ENCODE results near the gene POM121L12.

The POM121L12 gene

GRCh38 chr7:53035499-53036412 is at the start of gene POM121L12:
TSS of gene POM121L12 (plus strand) at chr7:53035633. CDS start at chr7:53035672, 39 bp downstream.
- DNase-seq: no peak

GRCh38 chr7:52992001-52992400 is 43.4 kb upstream of the POM121L12 start:
- DNase-seq: no peak

GRCh38 chr7:52992479-52993162 is 42.8 kb upstream of the POM121L12 start:
- no peak for DNase-seq

- DNase-seq: no peak
These were observed 39.8 kb upstream of the POM121L12 start for GRCh38 chr7:52995676-52996075.

GRCh38 chr7:53001221-53001620 is 34.2 kb upstream of the POM121L12 start:
- no peak for DNase-seq

GRCh38 chr7:53002389-53002788 is 33.0 kb upstream of the POM121L12 start:
- DNase-seq: no peak

GRCh38 chr7:53003653-53004445 is 31.6 kb upstream of the POM121L12 start:
- DNase-seq: no peak

GRCh38 chr7:53013925-53014324 is 21.5 kb upstream of the POM121L12 start:
- no peak for DNase-seq

GRCh38 chr7:53015463-53015862 is 20.0 kb upstream of the POM121L12 start:
- DNase-seq: no peak

- no peak for DNase-seq
These were observed 12.5 kb upstream of the POM121L12 start for GRCh38 chr7:53022893-53023292.

GRCh38 chr7:53048638-53049037 is 13.2 kb downstream of the POM121L12 start:
- no peak for DNase-seq

- DNase-seq: no peak
These were observed 15.0 kb downstream of the POM121L12 start for GRCh38 chr7:53050433-53050832.

- no peak for DNase-seq
These were observed 24.2 kb downstream of the POM121L12 start for GRCh38 chr7:53059591-53059990.

- no peak for DNase-seq
These were observed 24.6 kb downstream of the POM121L12 start for GRCh38 chr7:53060066-53060465.

- DNase-seq: no peak
These were observed 27.4 kb downstream of the POM121L12 start for GRCh38 chr7:53062796-53063195.

- DNase-seq: no peak
These were observed 33.2 kb downstream of the POM121L12 start for GRCh38 chr7:53068673-53069072.

GRCh38 chr7:53070883-53071282 is 35.5 kb downstream of the POM121L12 start:
- no peak for DNase-seq

Measured in NCI-H187 treated with DMSO at 0.1 percent for 48 hours (cell line).